Activated naive CD8-positive, alpha-beta T cell treated with anti-CD3 and anti-CD28 coated beads, Interleukin-2, amount 50 U/mL, for 16 hours (primary cell): ENCODE data around the gene NOTUM.

ENCODE experiments used
- DNase-seq: peaks from one replicate; pipeline ENCODE4 v3.0.0-alpha.2; 2020; ENCODE audit warnings: low read depth, low spot score

NOTUM gene

GRCh38 chr17:81939218-81939617 lies 21.8 kb downstream of the NOTUM start:
- no peak for DNase-seq

GRCh38 chr17:81935709-81936084 lies 25.3 kb downstream of the NOTUM start:
- no peak for DNase-seq

DNA sequence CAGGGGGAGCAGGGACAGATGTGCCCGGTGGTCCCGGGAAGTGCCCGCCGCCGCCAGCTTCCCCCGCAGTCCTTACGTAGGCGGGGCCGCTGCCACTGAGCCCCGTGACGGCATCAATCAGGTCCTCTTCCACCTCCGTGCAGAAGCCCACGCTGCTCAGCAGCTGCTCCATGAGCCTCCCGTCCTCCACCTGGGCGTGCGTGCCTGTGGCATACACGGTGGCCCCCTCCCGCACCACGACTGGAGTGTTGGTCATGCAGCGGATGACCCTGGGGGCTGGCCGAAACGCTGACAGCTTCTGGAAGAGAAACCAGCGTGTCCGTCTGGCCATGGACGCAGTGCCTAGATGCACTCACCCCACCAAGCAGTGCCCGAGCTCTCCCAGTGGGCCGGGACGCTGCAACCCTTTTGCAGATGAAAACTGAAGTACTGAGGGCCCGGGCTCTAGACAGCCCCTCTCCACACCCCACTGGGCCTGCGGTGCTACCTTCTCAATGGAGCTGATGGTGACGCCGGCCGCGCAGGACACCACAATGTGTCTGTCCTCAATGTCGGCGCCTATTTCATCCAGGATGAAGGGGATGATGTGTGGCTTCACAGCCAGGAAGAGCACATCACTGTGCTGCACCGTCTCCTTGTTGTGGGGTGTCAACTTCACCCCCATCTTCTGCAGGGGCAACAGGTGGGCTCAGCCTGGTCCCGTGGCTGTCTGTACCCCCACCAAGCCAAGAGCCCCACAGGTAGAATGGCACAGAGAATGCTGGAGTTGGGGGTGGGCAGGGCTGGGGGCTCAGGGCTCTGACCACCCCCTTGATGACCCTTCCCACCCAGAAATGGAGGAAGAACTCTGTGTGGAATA lies 25.9 kb downstream of the NOTUM start:
- no peak for DNase-seq

GRCh38 chr17:81934098-81934757 lies 26.8 kb downstream of the NOTUM start:
- DNase-seq = no peak

DNA sequence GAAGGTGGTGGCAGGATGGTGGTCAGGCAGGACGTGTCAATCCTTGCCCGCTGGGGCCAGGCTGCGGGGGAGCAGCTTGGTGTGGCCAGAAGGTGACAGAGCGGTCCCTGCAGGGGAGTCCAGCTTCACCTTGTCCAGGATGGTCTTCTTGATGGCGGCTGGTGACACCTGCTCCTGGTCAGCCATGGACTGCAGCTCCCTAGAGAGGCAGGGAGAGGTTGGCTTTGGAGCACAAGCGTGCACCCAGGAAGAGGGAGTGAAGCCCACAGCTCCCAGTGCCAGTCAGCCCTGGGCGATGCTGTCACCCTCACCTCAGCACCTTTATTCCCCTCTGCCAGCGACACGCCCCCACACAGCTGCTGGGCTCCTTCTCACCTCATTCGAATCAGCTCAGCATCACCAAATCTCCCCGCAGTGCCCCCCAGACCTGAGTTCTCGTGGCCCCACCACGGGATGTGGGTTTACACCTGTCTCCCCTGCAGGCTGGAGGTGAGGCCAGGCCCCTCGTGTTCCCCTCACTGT lies 27.7 kb downstream of the NOTUM start:
- no peak for DNase-seq

- no peak for DNase-seq
These were observed 28.5 kb downstream of the NOTUM start for GRCh38 chr17:81932333-81932983.

GRCh38 chr17:81931557-81932332 lies 29.2 kb downstream of the NOTUM start:
- no peak for DNase-seq

DNA sequence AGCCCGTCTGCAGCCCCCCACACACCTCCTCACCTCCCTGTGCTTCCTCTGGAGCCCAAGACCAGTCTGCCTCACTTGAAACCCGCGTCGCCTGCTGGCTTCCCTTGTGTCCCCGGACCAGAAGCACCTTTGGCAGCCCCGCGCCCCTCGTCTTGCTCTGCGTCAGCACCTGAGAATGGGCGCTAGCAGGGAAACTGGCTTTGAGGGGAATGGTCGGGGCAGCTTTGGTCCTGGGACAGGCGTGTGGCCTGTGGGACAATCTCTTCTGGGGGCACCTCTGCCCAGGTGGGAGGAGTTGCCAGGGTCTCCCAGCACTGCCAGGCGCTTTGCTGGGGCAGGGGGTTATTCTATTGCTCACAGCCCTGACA lies 29.8 kb downstream of the NOTUM start:
- no peak for DNase-seq

DNA sequence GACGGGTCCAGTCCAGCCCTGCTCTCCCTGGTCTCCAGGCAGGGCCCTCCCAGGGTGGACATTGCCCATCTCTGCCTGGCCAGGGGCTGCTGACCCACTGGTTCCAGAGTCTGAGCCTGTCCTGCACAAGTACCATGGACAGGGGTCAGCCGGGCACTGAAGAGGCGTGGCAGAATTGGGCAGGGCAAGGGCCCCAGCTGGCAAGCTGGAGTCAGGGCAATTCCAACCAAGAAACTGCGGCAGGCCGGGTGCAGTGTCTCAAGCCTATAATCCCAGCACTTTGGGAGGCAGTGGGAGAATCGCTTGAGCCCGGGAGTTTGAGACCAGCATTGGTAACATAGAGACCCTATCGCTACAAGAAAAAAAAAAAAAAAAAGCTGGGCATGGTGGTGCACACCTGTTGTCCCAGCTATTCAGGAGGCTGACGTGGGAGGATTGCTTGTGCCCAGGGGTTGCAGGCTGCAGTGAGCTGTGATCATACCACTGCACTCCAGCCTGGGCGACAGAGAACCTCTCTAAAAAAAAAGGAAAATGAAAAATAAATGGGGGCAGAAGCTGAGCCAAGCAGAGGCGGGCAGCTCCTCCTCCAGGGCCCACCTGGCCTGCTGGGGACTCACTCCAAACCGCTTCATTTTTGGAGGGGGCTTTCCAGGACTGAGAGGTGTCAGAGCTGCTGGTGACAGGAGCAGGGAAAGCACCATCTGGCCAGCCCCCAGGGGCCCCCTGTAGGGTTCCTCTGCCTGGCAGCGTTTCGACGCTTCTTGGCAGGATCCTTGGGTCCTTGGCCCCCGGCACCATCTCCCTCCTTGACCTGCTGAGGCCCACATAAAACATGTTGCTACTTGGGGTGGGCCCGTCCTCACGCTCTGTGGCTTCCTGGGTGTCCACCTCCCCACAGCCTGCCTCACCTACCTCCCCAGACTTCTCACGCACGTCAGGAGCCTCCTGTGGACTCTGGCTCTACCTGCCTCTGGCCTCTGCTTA lies 30.6 kb downstream of the NOTUM start:
- DNase-seq = no peak

- DNase-seq = no peak
These were observed 31.5 kb downstream of the NOTUM start for GRCh38 chr17:81929253-81930141.

- no peak for DNase-seq
These were observed 32.3 kb downstream of the NOTUM start for GRCh38 chr17:81928544-81929252.

GRCh38 chr17:81927653-81928543 lies 33.1 kb downstream of the NOTUM start, which contains the start of gene MAFG:
Gene MAFG (minus strand): TSS chr17:81927735. CDS start chr17:81923185, 4,550 bp downstream.
- peak; percentile 71 for DNase-seq

- no peak for DNase-seq
These were observed 33.8 kb downstream of the NOTUM start for GRCh38 chr17:81927152-81927652.

DNA sequence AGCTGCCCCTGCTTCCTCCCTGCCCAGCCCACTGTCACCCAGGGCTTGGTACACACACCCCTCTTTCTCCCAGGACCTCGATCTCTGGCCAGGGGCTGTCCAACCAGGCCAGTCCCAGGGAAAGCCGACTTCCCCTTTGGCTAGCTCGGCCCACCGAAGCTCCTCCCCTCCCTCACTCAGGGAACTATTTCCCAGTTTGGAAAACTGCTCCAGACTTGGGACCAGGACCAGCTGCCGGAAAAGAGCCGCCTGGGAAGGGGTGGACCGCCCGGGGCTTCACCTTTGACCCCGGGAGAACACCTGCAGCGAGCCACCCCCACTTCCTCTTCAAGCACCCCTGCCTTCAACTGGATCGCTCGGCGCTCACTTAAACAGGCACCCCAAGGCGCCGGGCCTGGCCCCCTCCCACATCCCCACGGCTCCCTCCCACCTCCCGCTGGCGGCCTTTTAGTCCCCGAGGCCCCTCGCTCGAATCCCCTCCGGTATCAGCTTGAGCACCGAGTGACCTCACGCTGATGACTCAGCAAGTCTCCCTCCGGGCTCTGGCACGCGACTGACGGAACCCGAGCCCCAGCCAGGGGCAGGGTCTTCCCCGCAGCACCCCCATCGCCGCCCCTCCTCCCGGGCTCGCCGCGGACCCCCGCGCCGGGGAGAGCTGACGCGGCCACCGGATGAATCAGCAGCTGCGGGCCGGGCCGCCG lies 34.4 kb downstream of the NOTUM start:
- DNase-seq = peak; percentile 34

DNA sequence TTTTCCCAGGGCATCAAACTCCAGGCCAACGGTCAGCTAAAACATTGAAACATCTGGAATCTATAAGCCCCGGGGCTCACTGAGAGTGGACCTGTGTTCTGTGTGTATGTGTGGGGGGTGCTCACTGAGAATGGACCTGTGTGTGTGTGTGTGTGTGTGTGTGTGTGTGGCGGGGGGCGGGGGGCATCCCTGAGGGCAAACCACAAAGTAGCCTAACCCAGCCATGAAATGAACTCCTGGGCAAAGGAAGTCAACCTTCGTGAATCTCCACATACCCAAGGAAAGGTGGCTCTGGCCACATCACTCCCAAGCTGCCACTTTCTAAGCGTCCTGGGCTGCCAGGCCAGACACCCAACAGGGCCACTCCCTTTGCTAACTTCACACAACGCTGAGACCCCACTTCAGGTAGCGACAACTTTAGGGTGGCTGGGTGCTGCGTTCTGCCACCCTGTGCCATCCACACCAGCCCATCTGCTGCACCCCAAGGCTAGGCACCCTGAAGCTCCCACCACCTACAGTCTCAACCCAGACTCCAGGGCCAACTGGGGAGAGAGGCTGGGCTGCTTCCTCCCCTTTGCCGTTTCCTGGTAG lies 35.0 kb downstream of the NOTUM start:
- DNase-seq = no peak
